GM12878 (cell line): ENCODE data around the gene MMP24.

Experiments used
- CBX5 ChIP-seq: sonication (generic); IDR thresholded peaks from 2 replicates; pipeline ENCODE4 v1.6.1; 2016; ENCODE audit warnings: low read depth, moderate library complexity, mild to moderate bottlenecking, inconsistent platforms
- EZH2 ChIP-seq: IDR thresholded peaks from 2 replicates; pipeline ENCODE4 v1.6.1; 2012; ENCODE audit warnings: low read depth, mild to moderate bottlenecking, control low read depth, inconsistent platforms, low read length, borderline replicate concordance; ENCODE audit not compliant: control insufficient read depth
- MXI1 ChIP-seq: fragments of 150-350 bp; IDR thresholded peaks from 2 replicates; pipeline ENCODE4 v1.6.1; 2011; ENCODE audit warnings: low read depth, mild to moderate bottlenecking, inconsistent platforms, low read length, improper control_type of control experiment
- NR2C1 ChIP-seq: fragments of 450-650 bp; IDR thresholded peaks from 2 replicates; pipeline ENCODE4 v1.6.1; 2017; ENCODE audit warnings: antibody characterized with exemption, mild to moderate bottlenecking, moderate library complexity
- POLR2A ChIP-seq: IDR thresholded peaks from 2 replicates; pipeline ENCODE4 v1.6.1; 2011; ENCODE audit warnings: low read depth, mild to moderate bottlenecking, low read length
- SIX5 ChIP-seq: IDR thresholded peaks from 2 replicates; pipeline ENCODE4 v1.6.1; 2011; ENCODE audit warnings: mild to moderate bottlenecking, low read depth, low read length, moderate library complexity; ENCODE audit not compliant: severe bottlenecking
- TF ChIP-seq, protein P1 (sequence below), 3 experiments: IDR thresholded peaks in 2 of 3; conservative IDR thresholded peaks in 1 of 3; 2 replicates each; pipeline ENCODE4 v1.5.1; 2011; ENCODE audit warnings: low read depth in 3 of 3, low read length in 3 of 3, mild to moderate bottlenecking in 3 of 3, control low read depth in 2 of 3, moderate library complexity in 2 of 3, inconsistent platforms in 1 of 3, mixed read lengths in 1 of 3; ENCODE audit not compliant: control insufficient read depth in 2 of 3, insufficient read depth in 1 of 3; ENCODE audit errors: extremely low read depth in 1 of 3
- TF ChIP-seq, protein P2 (sequence below): fragments of 450-650 bp; formaldehyde crosslinking; IDR thresholded peaks from 2 replicates; pipeline ENCODE4 v1.4.0; 2020; ENCODE audit warnings: mild to moderate bottlenecking, moderate library complexity

DNA sequence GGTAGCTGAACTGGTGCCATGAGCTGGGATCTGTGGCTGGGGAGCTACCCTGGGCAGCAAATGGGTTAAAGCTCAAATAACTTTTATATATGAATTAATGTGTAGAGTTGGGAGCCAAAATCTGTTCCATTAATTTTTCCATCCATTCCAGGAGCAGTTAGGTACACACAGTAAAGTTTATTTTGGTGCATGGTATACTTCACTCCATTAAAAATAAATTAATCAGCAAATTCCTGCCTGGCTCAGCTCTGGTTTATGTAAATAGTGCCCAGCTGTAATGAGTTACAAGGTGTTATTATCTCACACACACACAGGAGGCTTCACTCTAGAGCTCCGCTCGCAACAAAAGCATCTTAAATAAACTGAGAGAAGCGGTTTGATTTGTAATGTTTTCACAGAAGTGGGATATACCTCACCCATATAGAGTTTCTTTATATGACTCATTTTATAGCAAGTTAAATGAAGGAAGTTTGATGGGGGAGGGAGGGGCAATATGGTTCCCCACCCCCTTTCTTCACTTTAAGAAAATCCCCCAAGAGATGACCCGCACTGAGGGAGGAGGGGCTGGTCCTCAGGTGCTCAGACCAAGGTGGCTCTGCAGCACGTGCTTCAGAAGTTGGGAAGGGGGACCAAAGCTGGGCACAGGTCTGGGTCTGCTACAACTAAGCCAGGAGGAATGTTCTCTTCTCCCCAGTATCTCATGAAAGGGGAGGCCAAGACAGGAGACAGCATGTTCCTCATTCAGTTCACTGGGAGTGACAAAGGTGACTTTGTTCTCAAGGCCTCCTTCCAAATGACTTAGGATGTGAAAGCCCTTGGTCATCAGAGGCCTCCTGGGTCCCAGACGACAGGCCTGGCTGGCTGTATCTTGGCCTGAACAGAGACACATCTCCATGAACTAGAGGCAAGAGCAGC, 76.2 kb downstream of the MMP24 start:
- TF ChIP-seq NR2C1, result no peak
- no peak for TF ChIP-seq SIX5
- TF ChIP-seq, protein P1, sequence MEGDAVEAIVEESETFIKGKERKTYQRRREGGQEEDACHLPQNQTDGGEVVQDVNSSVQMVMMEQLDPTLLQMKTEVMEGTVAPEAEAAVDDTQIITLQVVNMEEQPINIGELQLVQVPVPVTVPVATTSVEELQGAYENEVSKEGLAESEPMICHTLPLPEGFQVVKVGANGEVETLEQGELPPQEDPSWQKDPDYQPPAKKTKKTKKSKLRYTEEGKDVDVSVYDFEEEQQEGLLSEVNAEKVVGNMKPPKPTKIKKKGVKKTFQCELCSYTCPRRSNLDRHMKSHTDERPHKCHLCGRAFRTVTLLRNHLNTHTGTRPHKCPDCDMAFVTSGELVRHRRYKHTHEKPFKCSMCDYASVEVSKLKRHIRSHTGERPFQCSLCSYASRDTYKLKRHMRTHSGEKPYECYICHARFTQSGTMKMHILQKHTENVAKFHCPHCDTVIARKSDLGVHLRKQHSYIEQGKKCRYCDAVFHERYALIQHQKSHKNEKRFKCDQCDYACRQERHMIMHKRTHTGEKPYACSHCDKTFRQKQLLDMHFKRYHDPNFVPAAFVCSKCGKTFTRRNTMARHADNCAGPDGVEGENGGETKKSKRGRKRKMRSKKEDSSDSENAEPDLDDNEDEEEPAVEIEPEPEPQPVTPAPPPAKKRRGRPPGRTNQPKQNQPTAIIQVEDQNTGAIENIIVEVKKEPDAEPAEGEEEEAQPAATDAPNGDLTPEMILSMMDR (IDR thresholded peaks at IDR 0.05 in 2 of 3, conservative IDR thresholded peaks at IDR 0.05 in 1 of 3; ENCODE audit: control insufficient read depth in 2 of 3, extremely low read depth in 1 of 3, insufficient read depth in 1 of 3, low read depth in 3 of 3, low read length in 3 of 3), result no peak
- no peak for TF ChIP-seq EZH2
- TF ChIP-seq, protein P2, sequence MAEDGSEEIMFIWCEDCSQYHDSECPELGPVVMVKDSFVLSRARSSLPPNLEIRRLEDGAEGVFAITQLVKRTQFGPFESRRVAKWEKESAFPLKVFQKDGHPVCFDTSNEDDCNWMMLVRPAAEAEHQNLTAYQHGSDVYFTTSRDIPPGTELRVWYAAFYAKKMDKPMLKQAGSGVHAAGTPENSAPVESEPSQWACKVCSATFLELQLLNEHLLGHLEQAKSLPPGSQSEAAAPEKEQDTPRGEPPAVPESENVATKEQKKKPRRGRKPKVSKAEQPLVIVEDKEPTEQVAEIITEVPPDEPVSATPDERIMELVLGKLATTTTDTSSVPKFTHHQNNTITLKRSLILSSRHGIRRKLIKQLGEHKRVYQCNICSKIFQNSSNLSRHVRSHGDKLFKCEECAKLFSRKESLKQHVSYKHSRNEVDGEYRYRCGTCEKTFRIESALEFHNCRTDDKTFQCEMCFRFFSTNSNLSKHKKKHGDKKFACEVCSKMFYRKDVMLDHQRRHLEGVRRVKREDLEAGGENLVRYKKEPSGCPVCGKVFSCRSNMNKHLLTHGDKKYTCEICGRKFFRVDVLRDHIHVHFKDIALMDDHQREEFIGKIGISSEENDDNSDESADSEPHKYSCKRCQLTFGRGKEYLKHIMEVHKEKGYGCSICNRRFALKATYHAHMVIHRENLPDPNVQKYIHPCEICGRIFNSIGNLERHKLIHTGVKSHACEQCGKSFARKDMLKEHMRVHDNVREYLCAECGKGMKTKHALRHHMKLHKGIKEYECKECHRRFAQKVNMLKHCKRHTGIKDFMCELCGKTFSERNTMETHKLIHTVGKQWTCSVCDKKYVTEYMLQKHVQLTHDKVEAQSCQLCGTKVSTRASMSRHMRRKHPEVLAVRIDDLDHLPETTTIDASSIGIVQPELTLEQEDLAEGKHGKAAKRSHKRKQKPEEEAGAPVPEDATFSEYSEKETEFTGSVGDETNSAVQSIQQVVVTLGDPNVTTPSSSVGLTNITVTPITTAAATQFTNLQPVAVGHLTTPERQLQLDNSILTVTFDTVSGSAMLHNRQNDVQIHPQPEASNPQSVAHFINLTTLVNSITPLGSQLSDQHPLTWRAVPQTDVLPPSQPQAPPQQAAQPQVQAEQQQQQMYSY (CRISPR knock-in tag), result no peak
- TF ChIP-seq CBX5, result no peak
- TF ChIP-seq POLR2A, result no peak
- no peak for TF ChIP-seq MXI1
